Esophagus muscularis mucosa (tissue), 4 donors: Measurements from ENCODE around the gene SLC45A3. TPM values are rescaled to one million over a fixed set of nuclear protein-coding genes. Genes with fewer than 3 reads are reported as not detected.
"Not testable (repeated sequence)": the region's sequence is repeated elsewhere in the genome, so short reads cannot be mapped to it uniquely, and the experiment has no call there.

Experiments
- DNase-seq: peaks from one replicate; pipeline ENCODE4 v3.0.0-alpha.2; 2017; ENCODE audit errors: extremely low spot score
- H3K27ac ChIP-seq, 4 donors: fragments of 200-600 bp; sonication (generic); replicated peaks in 1 of 4; 1 replicate in 3 of 4; 2 replicates in 1 of 4; pipeline ENCODE4 v1.5.1; 2016 to 2019; ENCODE audit warnings: mild to moderate bottlenecking in 1 of 4
- H3K27me3 ChIP-seq, 4 donors: fragments of 200-600 bp; sonication (generic); one replicate each; pipeline versions ENCODE4 v1.5.1 to v1.6.0; 2016 to 2019
- H3K36me3 ChIP-seq, 4 donors: fragments of 200-600 bp; sonication (generic); one replicate each; pipeline ENCODE4 v1.5.1; 2016 to 2019
- H3K4me1 ChIP-seq, 4 donors: fragments of 200-600 bp; sonication (generic); one replicate each; pipeline ENCODE4 v1.5.1; 2016 to 2019
- H3K4me3 ChIP-seq, 4 donors: fragments of 200-600 bp; sonication (generic); 1 replicate in 2 of 4; 2 replicates in 2 of 4; pipeline ENCODE4 v1.5.1; 2016 to 2019; ENCODE audit warnings: mild to moderate bottlenecking in 4 of 4, moderate library complexity in 1 of 4
- H3K9me3 ChIP-seq, 4 donors: fragments of 200-600 bp; sonication (generic); 1 replicate in 3 of 4; 2 replicates in 1 of 4; pipeline ENCODE4 v1.5.1; 2016 to 2019
- EP300 ChIP-seq: sonication (generic); formaldehyde crosslinking; IDR thresholded peaks from one replicate; pipeline ENCODE4 v1.6.1; 2017; ENCODE audit warnings: antibody characterized with exemption
- POLR2A ChIP-seq: fragments of 450-650 bp; IDR thresholded peaks from one replicate; pipeline ENCODE4 v1.6.1; 2017; ENCODE audit warnings: antibody characterized with exemption, moderate library complexity, mild to moderate bottlenecking, low read depth
- POLR2AphosphoS5 ChIP-seq, 2 donors: sonication (generic); formaldehyde crosslinking; IDR thresholded peaks; one replicate each; pipeline ENCODE4 v1.6.1; 2017; ENCODE audit warnings: antibody characterized with exemption in 2 of 2
- WGBS: methylation state at CpG from one replicate; pipeline ENCODE4 v1.1.5; 2018; 5-methylcytosine and 5-hydroxymethylcytosine counted together
- intact Hi-C: fragments of 100-400 bp; cut with DNase I; formaldehyde crosslinking; loops from one replicate; pipeline ENCODE4 v1.15.1; 2023
- total RNA-seq, 4 donors: library from RNA; depleted of rRNA; stranded (reverse); fragments of >200 nt; gene quantifications; one replicate each; pipeline versions ENCODE4 v1.1.0 to v1.2.1, GENCODE V29; 2016
- TF ChIP-seq, protein P1 (sequence below), 3 experiments: fragments of 200-600 bp in 2 of 3; fragments of 450-650 bp in 1 of 3; sonication (generic) in 2 of 3; IDR thresholded peaks; one replicate each; pipeline ENCODE4 v1.5.1; 2017 to 2019; ENCODE audit warnings: antibody characterized with exemption in 3 of 3, mild to moderate bottlenecking in 2 of 3, moderate library complexity in 1 of 3

Gene SLC45A3, protein sequence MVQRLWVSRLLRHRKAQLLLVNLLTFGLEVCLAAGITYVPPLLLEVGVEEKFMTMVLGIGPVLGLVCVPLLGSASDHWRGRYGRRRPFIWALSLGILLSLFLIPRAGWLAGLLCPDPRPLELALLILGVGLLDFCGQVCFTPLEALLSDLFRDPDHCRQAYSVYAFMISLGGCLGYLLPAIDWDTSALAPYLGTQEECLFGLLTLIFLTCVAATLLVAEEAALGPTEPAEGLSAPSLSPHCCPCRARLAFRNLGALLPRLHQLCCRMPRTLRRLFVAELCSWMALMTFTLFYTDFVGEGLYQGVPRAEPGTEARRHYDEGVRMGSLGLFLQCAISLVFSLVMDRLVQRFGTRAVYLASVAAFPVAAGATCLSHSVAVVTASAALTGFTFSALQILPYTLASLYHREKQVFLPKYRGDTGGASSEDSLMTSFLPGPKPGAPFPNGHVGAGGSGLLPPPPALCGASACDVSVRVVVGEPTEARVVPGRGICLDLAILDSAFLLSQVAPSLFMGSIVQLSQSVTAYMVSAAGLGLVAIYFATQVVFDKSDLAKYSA
- total RNA-seq, result 1 to 10 TPM in 2 of 4 donors, under 1 TPM in 2; 0.86 to 1.7 (median 1.1) TPM

DNA sequence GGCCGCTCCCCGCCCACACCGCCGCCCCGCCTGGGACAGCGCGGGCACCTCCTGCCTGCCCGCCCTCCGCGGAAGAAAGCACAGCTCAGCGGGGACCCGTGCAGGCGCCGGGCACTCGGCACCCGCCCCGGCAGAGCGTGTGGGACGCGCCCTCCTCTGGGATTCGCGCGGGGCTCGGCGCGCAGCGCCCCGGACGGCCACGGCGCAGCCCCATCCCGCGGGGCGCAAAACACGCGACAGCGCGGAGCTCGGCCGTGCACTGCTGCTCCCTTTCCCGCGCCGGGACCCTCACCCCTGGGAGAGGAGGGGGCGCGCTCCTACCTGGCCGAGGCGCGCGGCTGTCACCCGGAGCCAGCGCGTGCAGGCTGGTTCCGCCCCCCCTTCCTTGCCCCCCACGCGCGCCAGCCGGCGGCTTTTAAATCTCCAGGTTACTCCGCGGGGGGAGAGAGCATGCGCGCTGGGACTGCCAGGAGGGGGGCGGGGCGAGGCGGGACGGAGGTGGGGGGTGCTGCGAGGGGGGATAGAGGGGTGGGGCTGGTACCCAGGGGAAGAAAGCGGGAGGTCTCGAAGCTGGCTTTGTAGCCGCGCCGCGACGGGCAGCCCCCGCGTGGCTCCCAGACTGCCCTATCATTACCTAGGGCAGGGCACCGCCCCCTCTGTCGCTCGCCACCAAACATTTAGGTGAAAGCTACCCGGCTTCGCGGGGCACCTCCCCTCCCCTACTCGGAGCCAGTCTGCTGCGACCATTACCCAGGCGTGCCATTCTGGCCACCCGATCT is at the start of gene SLC45A3:
Gene SLC45A3, minus strand, starts transcription at position 437 of the 779 bp plus-strand sequence. CDS start 15,853 bp downstream, outside the sequence.
- no peak for DNase-seq
- Histone ChIP-seq H3K27ac (peak within 1 kb of the TSS; percentile 18 to 41 (median 40)), H3K27me3 (no peaks in the 10 kb centered on the region), H3K9me3 (no peaks in the 10 kb centered on the region), H3K4me3 (peak within 1 kb of the TSS; percentile 68 to 71 (median 70)), H3K36me3 (no peaks in the 10 kb centered on the region), H3K4me1 (peaks cover 18 to 21% (median 21%) of the 10 kb centered on the region in 4 donors)
- intact Hi-C loops, result no loop called here
- WGBS, result 3% methylated on average over 27 of the region's 86 CpGs
- TF ChIP-seq POLR2AphosphoS5 (IDR thresholded peaks at IDR 0.05) (no peak), EP300 (no peak), POLR2A (no peak)
- TF ChIP-seq, protein P1, sequence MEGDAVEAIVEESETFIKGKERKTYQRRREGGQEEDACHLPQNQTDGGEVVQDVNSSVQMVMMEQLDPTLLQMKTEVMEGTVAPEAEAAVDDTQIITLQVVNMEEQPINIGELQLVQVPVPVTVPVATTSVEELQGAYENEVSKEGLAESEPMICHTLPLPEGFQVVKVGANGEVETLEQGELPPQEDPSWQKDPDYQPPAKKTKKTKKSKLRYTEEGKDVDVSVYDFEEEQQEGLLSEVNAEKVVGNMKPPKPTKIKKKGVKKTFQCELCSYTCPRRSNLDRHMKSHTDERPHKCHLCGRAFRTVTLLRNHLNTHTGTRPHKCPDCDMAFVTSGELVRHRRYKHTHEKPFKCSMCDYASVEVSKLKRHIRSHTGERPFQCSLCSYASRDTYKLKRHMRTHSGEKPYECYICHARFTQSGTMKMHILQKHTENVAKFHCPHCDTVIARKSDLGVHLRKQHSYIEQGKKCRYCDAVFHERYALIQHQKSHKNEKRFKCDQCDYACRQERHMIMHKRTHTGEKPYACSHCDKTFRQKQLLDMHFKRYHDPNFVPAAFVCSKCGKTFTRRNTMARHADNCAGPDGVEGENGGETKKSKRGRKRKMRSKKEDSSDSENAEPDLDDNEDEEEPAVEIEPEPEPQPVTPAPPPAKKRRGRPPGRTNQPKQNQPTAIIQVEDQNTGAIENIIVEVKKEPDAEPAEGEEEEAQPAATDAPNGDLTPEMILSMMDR (IDR thresholded peaks at IDR 0.05), result no peak

DNA sequence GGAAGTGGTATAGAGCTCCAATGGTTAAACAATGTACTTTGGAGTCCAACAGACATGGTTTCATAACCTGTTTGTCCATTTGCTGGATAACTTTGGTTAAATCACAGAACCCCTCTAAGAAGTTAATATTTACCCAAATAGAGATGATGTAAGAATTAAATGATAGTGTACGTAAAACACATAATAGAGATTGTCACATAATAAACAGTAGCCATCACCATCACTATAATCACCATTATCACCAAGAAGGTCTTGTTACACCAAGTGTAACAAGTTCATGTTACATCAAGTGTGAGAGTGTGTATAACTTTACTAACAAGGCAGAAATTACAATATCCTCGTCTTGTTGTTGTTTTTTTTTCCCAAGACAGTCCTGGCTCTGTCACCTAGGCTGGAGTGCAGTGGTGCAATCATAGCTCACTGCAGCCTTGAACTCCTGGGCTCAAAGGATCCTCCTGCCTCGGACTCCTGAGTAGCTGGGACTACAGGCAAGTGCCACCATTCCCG is 46.4 kb upstream of the SLC45A3 start:
- TF ChIP-seq POLR2AphosphoS5 (IDR thresholded peaks at IDR 0.05) (no peak), POLR2A (no peak), EP300 (no peak)
- TF ChIP-seq, protein P1 (IDR thresholded peaks at IDR 0.05), result no peak
- no peak for DNase-seq
- Histone ChIP-seq H3K4me3 (no peak overlapping the region), H3K27ac (no peak overlapping the region), H3K9me3 (no peaks in the 10 kb centered on the region), H3K4me1 (peaks cover 0 to 24% (median under 1%) of the 10 kb centered on the region in 4 donors), H3K27me3 (no peaks in the 10 kb centered on the region), H3K36me3 (peaks cover 0 to 63% (median 38%) of the 10 kb centered on the region in 4 donors)
- intact Hi-C loops, result no loop called here
- 89% methylated on average over 4 of the region's 4 CpGs for WGBS

DNA sequence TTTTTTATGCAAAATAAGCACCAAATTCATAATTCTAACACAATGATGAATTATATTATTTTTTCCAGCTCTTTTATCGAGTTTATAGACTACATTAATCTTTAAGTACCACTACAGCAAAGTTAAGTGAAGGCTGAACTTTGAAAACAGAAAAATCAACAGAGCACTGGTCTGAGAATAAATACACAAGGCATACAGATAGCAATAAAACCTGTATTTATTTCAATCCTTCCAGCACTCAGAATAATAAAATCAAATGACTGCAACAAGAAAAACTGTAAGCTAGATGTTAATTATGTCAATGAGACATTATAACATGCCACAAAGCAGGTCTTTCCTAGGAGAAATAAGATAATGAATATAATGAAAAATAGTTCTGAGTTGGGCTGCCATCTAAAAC is 45.2 kb upstream of the SLC45A3 start:
- no peak for TF ChIP-seq POLR2AphosphoS5 (IDR thresholded peaks at IDR 0.05)
- TF ChIP-seq POLR2A, result no peak
- TF ChIP-seq, protein P1 (IDR thresholded peaks at IDR 0.05), result no peak
- no peak for TF ChIP-seq EP300
- H3K36me3 ChIP-seq, result peaks cover 6 to 74% (median 48%) of the 10 kb centered on the region in 4 donors
- intact Hi-C loops, result no loop called here

DNA sequence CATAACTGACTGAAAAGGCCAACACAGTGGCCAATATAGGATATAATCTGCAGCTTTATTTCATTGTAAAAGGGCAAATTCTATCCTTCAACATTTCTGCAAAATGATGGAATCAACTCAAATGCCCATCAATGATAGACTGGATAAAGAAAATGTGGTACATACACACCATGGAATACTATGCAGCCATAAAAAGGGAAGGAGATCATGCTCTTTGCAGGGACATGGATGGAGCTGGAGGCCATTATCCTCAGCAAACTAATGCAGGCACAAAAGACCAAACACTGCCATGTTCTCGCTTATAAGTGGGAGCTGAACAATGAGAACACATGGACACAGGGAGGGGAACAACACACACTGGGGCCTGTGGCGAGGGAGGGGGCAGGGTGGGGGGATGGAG is 40.4 kb upstream of the SLC45A3 start:
- 58% methylated on average over 2 of the region's 2 CpGs for WGBS

More for the DNA sequence above, 45.2 kb upstream of the SLC45A3 start:
- H3K27me3 ChIP-seq, result no peaks in the 10 kb centered on the region
- peaks cover 0 to 17% (median 0%) of the 10 kb centered on the region in 4 donors for H3K4me1 ChIP-seq
- WGBS, result 83% methylated on average over 1 of the region's 1 CpG
- H3K4me3 ChIP-seq, result no peak overlapping the region
- no peak for DNase-seq
- H3K9me3 ChIP-seq, result no peaks in the 10 kb centered on the region
- H3K27ac ChIP-seq, result no peak overlapping the region

More for the DNA sequence above, 40.4 kb upstream of the SLC45A3 start:
- H3K27ac ChIP-seq, H3K9me3 ChIP-seq, H3K4me1 ChIP-seq, intact Hi-C loops, H3K4me3 ChIP-seq, DNase-seq, H3K27me3 ChIP-seq: not testable (repeated sequence)
- peaks cover 34 to 97% (median 76%) of the 10 kb centered on the region in 4 donors for H3K36me3 ChIP-seq
